ENCODE measurements around the gene TMEM238L.

Gene TMEM238L

DNA sequence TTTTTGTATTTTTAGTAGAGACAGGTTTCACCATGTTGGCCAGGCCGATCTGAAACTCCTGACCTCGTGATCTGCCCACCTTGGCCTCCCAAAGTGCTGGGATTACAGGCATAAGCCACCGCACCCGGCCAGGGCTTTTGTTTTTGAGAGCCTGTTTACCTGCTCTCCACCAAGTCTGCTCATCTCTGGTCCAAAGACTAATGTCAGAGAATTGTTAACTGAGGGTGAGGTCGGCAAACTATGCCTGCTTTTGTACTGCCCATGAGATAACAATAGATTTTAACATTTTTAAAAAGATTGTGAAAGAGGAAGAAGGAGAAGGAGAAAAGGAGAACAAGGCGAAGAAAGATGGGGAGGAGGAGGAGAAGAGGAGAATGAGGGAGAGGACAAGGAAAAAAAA, 26.0 kb downstream of the TMEM238L start:
- Histone ChIP-seq H3K79me2 (ENCODE audit: insufficient read depth, low read depth) (no peaks in the 10 kb centered on the region), H3K27ac (no peak overlapping the region), H3K36me3 (ENCODE audit: insufficient read depth) (no peaks in the 10 kb centered on the region), H2AFZ (ENCODE audit: low read depth) (no peak overlapping the region), H4K20me1 (ENCODE audit: insufficient read depth) (no peaks in the 10 kb centered on the region), H3K4me3 (IDR thresholded peaks at IDR 0.05; ENCODE audit: insufficient read depth, low read depth, low read length) (no peak overlapping the region), H3K27me3 (ENCODE audit: insufficient read depth, low read depth) (no peaks in the 10 kb centered on the region), H3K4me2 (no peak overlapping the region), H3K9ac (no peak overlapping the region), H3K4me1 (ENCODE audit: low read depth, poor library complexity, severe bottlenecking) (no peaks in the 10 kb centered on the region)
- TF ChIP-seq, protein P1, sequence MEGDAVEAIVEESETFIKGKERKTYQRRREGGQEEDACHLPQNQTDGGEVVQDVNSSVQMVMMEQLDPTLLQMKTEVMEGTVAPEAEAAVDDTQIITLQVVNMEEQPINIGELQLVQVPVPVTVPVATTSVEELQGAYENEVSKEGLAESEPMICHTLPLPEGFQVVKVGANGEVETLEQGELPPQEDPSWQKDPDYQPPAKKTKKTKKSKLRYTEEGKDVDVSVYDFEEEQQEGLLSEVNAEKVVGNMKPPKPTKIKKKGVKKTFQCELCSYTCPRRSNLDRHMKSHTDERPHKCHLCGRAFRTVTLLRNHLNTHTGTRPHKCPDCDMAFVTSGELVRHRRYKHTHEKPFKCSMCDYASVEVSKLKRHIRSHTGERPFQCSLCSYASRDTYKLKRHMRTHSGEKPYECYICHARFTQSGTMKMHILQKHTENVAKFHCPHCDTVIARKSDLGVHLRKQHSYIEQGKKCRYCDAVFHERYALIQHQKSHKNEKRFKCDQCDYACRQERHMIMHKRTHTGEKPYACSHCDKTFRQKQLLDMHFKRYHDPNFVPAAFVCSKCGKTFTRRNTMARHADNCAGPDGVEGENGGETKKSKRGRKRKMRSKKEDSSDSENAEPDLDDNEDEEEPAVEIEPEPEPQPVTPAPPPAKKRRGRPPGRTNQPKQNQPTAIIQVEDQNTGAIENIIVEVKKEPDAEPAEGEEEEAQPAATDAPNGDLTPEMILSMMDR (conservative IDR thresholded peaks at IDR 0.05; ENCODE audit: low read depth, low read length): no peak

DNA sequence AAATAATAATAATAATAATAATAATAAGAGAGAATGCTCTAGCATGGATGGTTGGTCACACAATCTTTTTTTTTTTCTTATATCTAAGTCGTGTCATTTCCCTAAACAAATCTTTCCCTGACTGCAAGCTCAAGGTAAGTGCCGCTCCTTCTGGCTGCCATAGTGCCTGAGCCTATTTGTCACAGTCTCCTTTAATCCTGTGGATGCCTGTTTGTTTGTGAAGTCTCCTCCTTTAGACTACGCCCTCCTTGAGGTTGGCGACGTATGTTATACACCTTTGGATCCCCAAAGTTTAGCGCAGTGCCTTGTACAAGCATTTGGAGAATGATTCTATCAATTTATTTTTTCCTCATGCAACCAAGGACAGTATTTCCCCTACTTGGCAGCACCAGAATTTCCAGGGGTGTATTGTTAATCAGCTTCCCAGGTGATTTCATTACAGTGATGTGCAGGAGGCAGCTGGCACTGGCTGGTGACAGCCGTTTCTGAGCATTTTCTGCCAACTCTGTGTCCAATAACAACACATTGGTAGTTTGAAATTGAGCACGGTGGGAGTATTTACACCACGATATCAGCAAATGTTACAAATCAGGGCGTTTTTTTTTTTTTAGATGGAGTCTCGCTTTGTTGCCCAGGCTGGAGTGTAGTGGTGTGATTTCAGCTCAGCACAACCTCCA, 26.6 kb downstream of the TMEM238L start:
- Histone ChIP-seq H3K4me2 (no peak overlapping the region), H3K27me3 (ENCODE audit: insufficient read depth, low read depth) (no peaks in the 10 kb centered on the region), H3K4me1 (ENCODE audit: low read depth, poor library complexity, severe bottlenecking) (no peaks in the 10 kb centered on the region), H3K36me3 (ENCODE audit: insufficient read depth) (no peaks in the 10 kb centered on the region), H2AFZ (ENCODE audit: low read depth) (no peak overlapping the region), H3K9ac (no peak overlapping the region), H4K20me1 (ENCODE audit: insufficient read depth) (no peaks in the 10 kb centered on the region), H3K79me2 (ENCODE audit: insufficient read depth, low read depth) (no peaks in the 10 kb centered on the region), H3K4me3 (IDR thresholded peaks at IDR 0.05; ENCODE audit: insufficient read depth, low read depth, low read length) (no peak overlapping the region), H3K27ac (no peak overlapping the region)
- TF ChIP-seq, protein P1 (conservative IDR thresholded peaks at IDR 0.05; ENCODE audit: low read depth, low read length): no peak

DNA sequence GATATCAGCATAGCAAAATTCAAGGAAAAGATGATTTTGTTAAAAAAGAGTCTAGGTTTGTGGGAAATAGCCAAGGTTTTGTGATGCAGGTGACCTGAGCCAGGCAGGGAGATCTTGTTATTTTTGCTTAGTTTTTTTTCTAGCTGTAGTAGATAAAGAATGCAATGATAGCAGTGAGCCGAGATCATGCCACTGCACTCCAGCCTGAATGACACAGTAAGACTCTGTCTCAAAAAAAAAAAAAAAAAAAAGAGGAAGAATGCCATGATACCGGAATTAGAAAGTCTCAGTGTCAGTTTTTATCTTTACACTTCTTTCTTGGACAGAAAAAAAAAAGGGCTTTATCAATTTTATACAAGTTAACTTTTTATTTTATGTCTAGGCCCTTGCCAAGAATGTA, 27.5 kb downstream of the TMEM238L start:
- H3K27ac ChIP-seq: no peak overlapping the region
- no peak overlapping the region for H3K4me2 ChIP-seq

DNA sequence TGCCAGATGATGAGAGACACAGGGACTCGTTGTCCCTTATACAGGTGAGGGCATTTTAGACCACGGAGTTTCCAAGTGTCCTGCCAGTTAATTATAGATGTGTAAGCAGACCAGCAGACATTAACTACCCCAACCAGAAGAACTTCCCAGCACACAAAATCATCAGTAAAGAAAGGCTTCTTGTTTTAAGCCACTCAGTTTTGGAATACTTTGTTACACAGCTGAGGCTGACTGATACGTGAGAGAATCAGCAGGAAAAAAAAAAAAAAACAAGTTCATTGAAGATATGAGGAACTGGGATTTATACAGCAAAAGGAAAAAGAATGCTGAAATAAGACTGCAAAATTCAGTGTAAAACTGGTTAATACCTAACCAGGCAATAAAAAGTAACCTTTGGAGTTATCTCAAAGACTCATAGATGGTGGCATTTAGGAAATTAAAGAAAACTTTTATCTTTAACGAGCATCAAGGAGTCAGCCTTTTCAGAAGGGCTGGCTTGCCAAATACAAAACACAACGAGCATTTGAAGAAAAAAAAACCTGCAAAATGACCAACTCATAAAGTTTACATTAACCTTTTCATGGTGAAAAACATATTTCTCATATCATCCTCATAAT, 28.1 kb downstream of the TMEM238L start:
- Histone ChIP-seq H3K36me3 (ENCODE audit: insufficient read depth) (no peaks in the 10 kb centered on the region), H3K4me2 (no peak overlapping the region), H3K9ac (no peak overlapping the region), H3K27ac (no peak overlapping the region), H3K4me1 (ENCODE audit: low read depth, poor library complexity, severe bottlenecking) (no peaks in the 10 kb centered on the region), H3K79me2 (ENCODE audit: insufficient read depth, low read depth) (no peaks in the 10 kb centered on the region), H2AFZ (ENCODE audit: low read depth) (no peak overlapping the region), H4K20me1 (ENCODE audit: insufficient read depth) (no peaks in the 10 kb centered on the region), H3K27me3 (ENCODE audit: insufficient read depth, low read depth) (no peaks in the 10 kb centered on the region), H3K4me3 (IDR thresholded peaks at IDR 0.05; ENCODE audit: insufficient read depth, low read depth, low read length) (no peak overlapping the region)
- TF ChIP-seq, protein P1 (conservative IDR thresholded peaks at IDR 0.05; ENCODE audit: low read depth, low read length): no peak

More for the DNA sequence above, 27.5 kb downstream of the TMEM238L start:
- H3K4me3 ChIP-seq (IDR thresholded peaks at IDR 0.05; ENCODE audit: insufficient read depth, low read depth, low read length): no peak overlapping the region
- TF ChIP-seq, protein P1 (conservative IDR thresholded peaks at IDR 0.05; ENCODE audit: low read depth, low read length): no peak
- H3K36me3 ChIP-seq (ENCODE audit: insufficient read depth): no peaks in the 10 kb centered on the region
- no peak overlapping the region for H3K9ac ChIP-seq
- H2AFZ ChIP-seq (ENCODE audit: low read depth): no peak overlapping the region
- H3K4me1 ChIP-seq (ENCODE audit: low read depth, poor library complexity, severe bottlenecking): no peaks in the 10 kb centered on the region
- H3K27me3 ChIP-seq (ENCODE audit: insufficient read depth, low read depth): no peaks in the 10 kb centered on the region
- H4K20me1 ChIP-seq (ENCODE audit: insufficient read depth): no peaks in the 10 kb centered on the region
- H3K79me2 ChIP-seq (ENCODE audit: insufficient read depth, low read depth): no peaks in the 10 kb centered on the region
